ENCODE results near the gene BUB1B. TPM values are rescaled to one million over a fixed set of nuclear protein-coding genes. Genes with fewer than 3 reads are reported as not detected.

The BUB1B gene
- polyA plus RNA-seq, 1 donor from 2014 or later = 50.0 TPM

DNA sequence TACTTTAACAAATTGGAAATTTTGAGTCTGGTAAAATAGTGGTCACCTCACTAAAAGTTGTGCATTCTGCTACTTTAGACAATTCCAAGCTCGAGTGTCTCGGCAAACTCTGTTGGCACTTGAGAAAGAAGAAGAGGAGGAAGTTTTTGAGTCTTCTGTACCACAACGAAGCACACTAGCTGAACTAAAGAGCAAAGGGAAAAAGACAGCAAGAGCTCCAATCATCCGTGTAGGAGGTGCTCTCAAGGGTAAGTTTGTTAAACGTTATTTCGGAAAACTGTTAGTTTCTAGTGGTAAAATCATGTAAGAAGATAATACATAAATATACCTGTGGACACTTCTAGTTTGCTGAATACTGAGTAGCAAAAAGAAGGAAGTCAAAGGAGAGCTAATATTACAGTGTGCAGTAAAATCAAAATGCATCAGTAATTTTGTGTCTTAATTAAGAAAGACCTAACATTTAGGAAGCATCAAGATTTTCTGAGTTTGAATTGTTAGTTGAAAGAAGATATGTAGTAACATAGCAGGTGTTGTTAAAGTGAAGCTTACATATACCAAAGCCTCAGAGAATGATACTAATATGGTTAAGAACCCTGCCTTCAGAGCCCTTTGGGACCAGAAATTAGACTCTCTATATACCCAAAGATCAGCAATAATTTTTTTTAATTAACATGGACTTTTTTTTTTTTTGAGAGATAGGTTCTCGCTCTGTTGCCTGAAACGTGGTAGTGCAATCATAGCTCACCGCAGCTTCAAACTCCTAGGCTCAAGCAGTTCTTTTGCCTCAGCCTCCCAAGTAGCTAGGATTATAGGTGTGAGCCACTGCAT, 23.0 kb downstream of the BUB1B start:
- Histone ChIP-seq H3K9ac (ENCODE audit: low read length) (no peak overlapping the region), H2AFZ (ENCODE audit: low read depth, low read length) (no peak overlapping the region), H3K4me3 (ENCODE audit: low read length) (no peak overlapping the region), H4K20me1 (ENCODE audit: insufficient read depth) (no peaks in the 10 kb centered on the region), H3K27me3 (ENCODE audit: insufficient read depth, low read depth, low read length) (no peaks in the 10 kb centered on the region), H3K27ac (ENCODE audit: low read length) (no peak overlapping the region), H3K9me3 (ENCODE audit: low read length) (no peaks in the 10 kb centered on the region), H3K9me2 (ENCODE audit: insufficient read depth, low read length) (no peaks in the 10 kb centered on the region), H3K79me2 (replicated peaks; ENCODE audit: insufficient read depth, low read length) (no peaks in the 10 kb centered on the region), H3F3A (ENCODE audit: insufficient read depth, low read length, poor library complexity, severe bottlenecking) (no peaks in the 10 kb centered on the region), H3K36me3 (ENCODE audit: insufficient read depth, low read length) (no peaks in the 10 kb centered on the region), H3K4me2 (ENCODE audit: low read length) (no peak overlapping the region)
- TF ChIP-seq SMC3 (conservative IDR thresholded peaks at IDR 0.05; ENCODE audit: poor library complexity) = no peak
- no peak for TF ChIP-seq EZH2 (IDR thresholded peaks at IDR 0.05; ENCODE audit: borderline replicate concordance, insufficient read depth, low read length, poor library complexity, severe bottlenecking)
- TF ChIP-seq, protein P1, sequence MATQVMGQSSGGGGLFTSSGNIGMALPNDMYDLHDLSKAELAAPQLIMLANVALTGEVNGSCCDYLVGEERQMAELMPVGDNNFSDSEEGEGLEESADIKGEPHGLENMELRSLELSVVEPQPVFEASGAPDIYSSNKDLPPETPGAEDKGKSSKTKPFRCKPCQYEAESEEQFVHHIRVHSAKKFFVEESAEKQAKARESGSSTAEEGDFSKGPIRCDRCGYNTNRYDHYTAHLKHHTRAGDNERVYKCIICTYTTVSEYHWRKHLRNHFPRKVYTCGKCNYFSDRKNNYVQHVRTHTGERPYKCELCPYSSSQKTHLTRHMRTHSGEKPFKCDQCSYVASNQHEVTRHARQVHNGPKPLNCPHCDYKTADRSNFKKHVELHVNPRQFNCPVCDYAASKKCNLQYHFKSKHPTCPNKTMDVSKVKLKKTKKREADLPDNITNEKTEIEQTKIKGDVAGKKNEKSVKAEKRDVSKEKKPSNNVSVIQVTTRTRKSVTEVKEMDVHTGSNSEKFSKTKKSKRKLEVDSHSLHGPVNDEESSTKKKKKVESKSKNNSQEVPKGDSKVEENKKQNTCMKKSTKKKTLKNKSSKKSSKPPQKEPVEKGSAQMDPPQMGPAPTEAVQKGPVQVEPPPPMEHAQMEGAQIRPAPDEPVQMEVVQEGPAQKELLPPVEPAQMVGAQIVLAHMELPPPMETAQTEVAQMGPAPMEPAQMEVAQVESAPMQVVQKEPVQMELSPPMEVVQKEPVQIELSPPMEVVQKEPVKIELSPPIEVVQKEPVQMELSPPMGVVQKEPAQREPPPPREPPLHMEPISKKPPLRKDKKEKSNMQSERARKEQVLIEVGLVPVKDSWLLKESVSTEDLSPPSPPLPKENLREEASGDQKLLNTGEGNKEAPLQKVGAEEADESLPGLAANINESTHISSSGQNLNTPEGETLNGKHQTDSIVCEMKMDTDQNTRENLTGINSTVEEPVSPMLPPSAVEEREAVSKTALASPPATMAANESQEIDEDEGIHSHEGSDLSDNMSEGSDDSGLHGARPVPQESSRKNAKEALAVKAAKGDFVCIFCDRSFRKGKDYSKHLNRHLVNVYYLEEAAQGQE (IDR thresholded peaks at IDR 0.05; ENCODE audit: borderline replicate concordance) = no peak
- no peak for TF ChIP-seq EP300 (conservative IDR thresholded peaks at IDR 0.05; ENCODE audit: poor library complexity, severe bottlenecking)
- TF ChIP-seq POLR2AphosphoS5 (IDR thresholded peaks at IDR 0.05) = no peak
- TF ChIP-seq, protein P2, sequence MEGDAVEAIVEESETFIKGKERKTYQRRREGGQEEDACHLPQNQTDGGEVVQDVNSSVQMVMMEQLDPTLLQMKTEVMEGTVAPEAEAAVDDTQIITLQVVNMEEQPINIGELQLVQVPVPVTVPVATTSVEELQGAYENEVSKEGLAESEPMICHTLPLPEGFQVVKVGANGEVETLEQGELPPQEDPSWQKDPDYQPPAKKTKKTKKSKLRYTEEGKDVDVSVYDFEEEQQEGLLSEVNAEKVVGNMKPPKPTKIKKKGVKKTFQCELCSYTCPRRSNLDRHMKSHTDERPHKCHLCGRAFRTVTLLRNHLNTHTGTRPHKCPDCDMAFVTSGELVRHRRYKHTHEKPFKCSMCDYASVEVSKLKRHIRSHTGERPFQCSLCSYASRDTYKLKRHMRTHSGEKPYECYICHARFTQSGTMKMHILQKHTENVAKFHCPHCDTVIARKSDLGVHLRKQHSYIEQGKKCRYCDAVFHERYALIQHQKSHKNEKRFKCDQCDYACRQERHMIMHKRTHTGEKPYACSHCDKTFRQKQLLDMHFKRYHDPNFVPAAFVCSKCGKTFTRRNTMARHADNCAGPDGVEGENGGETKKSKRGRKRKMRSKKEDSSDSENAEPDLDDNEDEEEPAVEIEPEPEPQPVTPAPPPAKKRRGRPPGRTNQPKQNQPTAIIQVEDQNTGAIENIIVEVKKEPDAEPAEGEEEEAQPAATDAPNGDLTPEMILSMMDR (IDR thresholded peaks at IDR 0.05; ENCODE audit: poor library complexity, severe bottlenecking) = no peak
- no peak for TF ChIP-seq TAF1 (IDR thresholded peaks at IDR 0.05; ENCODE audit: low read depth)
- no peak for TF ChIP-seq RAD21 (conservative IDR thresholded peaks at IDR 0.05)
- no peak for TF ChIP-seq MXI1 (conservative IDR thresholded peaks at IDR 0.05; ENCODE audit: poor library complexity, severe bottlenecking)

DNA sequence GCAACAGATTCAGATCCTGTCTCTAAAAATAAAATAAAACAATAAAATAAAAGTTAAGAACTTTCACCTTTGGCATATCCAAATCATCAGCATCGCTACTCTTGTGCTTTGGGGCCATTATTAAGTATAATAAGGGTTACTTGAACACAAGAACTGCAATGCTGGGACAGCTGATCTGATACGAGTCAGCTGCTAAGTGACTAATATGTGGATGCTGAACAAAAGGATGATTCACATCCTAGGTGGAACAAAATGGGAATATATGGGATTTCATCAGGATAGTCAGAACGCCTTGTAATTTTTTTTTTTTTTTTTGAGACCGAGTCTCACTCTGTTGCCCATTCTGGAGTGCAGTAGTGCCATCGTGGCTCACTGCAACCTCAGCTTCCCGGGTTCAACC, 29.7 kb downstream of the BUB1B start:
- no peak for TF ChIP-seq RAD21 (conservative IDR thresholded peaks at IDR 0.05)
- TF ChIP-seq, protein P1 (IDR thresholded peaks at IDR 0.05; ENCODE audit: borderline replicate concordance) = no peak
- no peak for TF ChIP-seq EP300 (conservative IDR thresholded peaks at IDR 0.05; ENCODE audit: poor library complexity, severe bottlenecking)
- no peak for TF ChIP-seq EZH2 (IDR thresholded peaks at IDR 0.05; ENCODE audit: borderline replicate concordance, insufficient read depth, low read length, poor library complexity, severe bottlenecking)
- TF ChIP-seq, protein P2 (IDR thresholded peaks at IDR 0.05; ENCODE audit: poor library complexity, severe bottlenecking) = no peak
- Histone ChIP-seq H2AFZ (ENCODE audit: low read depth, low read length) (no peak overlapping the region), H3K9me3 (ENCODE audit: low read length) (no peaks in the 10 kb centered on the region), H3F3A (ENCODE audit: insufficient read depth, low read length, poor library complexity, severe bottlenecking) (no peaks in the 10 kb centered on the region), H3K9me2 (ENCODE audit: insufficient read depth, low read length) (no peaks in the 10 kb centered on the region), H3K27ac (ENCODE audit: low read length) (no peak overlapping the region), H3K9ac (ENCODE audit: low read length) (no peak overlapping the region), H3K4me3 (ENCODE audit: low read length) (no peak overlapping the region), H3K79me2 (replicated peaks; ENCODE audit: insufficient read depth, low read length) (no peaks in the 10 kb centered on the region), H3K36me3 (ENCODE audit: insufficient read depth, low read length) (no peaks in the 10 kb centered on the region), H3K27me3 (ENCODE audit: insufficient read depth, low read depth, low read length) (no peaks in the 10 kb centered on the region), H4K20me1 (ENCODE audit: insufficient read depth) (no peaks in the 10 kb centered on the region), H3K4me2 (ENCODE audit: low read length) (no peak overlapping the region)
